Measurements from ENCODE around the gene CLSTN1.

The CLSTN1 gene

DNA sequence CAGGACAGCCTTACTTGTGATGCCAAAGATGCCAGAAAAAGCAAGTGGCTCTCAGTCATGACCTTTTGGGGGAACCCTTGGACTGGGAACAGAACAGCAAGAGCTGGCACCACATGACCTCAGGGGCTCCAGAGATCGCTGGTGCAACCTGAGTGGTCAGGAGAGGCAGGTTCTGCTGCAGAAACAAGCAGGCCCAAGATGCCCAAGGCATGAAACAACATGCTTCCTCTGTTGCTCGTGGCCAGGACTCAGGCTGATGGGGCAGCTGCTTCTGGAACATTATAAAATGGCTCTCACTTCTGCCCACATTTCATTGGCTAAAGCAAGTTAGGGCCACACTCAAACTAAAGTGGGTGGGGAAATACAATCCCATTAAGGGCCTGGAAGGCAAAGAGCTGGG is 17.7 kb upstream of the CLSTN1 start:
- H2AFZ ChIP-seq (ENCODE audit: low read length) = no peak overlapping the region

DNA sequence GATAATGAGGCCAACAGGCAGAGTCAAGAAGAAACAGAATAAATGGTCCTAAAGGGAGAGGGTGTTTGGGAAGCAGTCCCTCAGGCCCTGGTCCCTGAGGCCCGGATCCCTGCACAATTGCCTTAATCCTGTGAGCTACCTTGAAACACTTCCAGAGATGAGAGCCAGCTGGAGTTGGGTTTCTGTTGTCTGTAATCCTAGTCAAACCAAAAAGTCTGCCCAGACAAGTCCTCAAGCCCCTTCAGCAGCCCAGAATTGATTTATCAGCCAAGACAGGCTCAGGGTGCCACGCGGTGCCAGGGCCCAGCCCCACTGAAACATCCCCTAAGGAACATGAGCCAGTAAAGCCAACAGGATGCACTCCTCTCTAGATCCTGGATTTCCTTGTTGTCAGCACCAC is 16.4 kb upstream of the CLSTN1 start:
- H3K18ac ChIP-seq (ENCODE audit: low read length) = no peak overlapping the region
- no peak overlapping the region for H2BK15ac ChIP-seq (ENCODE audit: low read length)
- no peak overlapping the region for H2BK12ac ChIP-seq (ENCODE audit: low read length)
- peaks cover 10 to 13% of the 10 kb centered on the region in 2 donors for H3K4me1 ChIP-seq (ENCODE audit: control insufficient read depth in 2 of 2, insufficient read depth in 1 of 2, low read depth in 1 of 2, low read length in 2 of 2)
- no peak overlapping the region for H2BK5ac ChIP-seq (ENCODE audit: low read length)
- H2BK120ac ChIP-seq (ENCODE audit: low read depth, low read length) = no peak overlapping the region
- no peak overlapping the region for H2AK5ac ChIP-seq (ENCODE audit: low read depth, low read length)
- H3K14ac ChIP-seq (ENCODE audit: low read length) = no peak overlapping the region
- H3K36me3 ChIP-seq (replicated peaks in 1 of 2; ENCODE audit: control insufficient read depth in 2 of 2, insufficient read depth in 2 of 2, low read length in 2 of 2) = no peaks in the 10 kb centered on the region
- no peak overlapping the region for H3K4me2 ChIP-seq (ENCODE audit: insufficient read depth, low read length, poor library complexity, severe bottlenecking)
- H3K79me1 ChIP-seq (ENCODE audit: low read depth, low read length) = peaks cover 2% of the 10 kb centered on the region
- no peak overlapping the region for H4K91ac ChIP-seq (ENCODE audit: low read depth, low read length, poor library complexity)
- no peak overlapping the region for H3K4ac ChIP-seq (ENCODE audit: low read length)
- DNase-seq (ENCODE audit: low spot score) = no peak
- no peak overlapping the region for H4K8ac ChIP-seq (ENCODE audit: low read depth, low read length)
- H3K23ac ChIP-seq (ENCODE audit: low read depth, low read length, poor library complexity) = no peak overlapping the region
- H3K9me3 ChIP-seq (replicated peaks in 1 of 2; ENCODE audit: control insufficient read depth in 2 of 2, insufficient read depth in 1 of 2, low read depth in 1 of 2, low read length in 2 of 2) = no peaks in the 10 kb centered on the region
- no peaks in the 10 kb centered on the region for H3K27me3 ChIP-seq (ENCODE audit: control insufficient read depth in 3 of 3, insufficient read depth in 3 of 3, low read depth in 1 of 3, low read length in 3 of 3)
- no CpG with 5 or more reads among the region's 3 CpGs for WGBS, 2 donors (ENCODE audit: extremely low coverage in 2 of 2, insufficient read length in 2 of 2, insufficient replicate concordance in 1 of 2)
- no peak overlapping the region for H3K27ac ChIP-seq (replicated peaks; ENCODE audit: low read length)
- no peak overlapping the region for H3K9ac ChIP-seq (ENCODE audit: low read depth, low read length, poor library complexity)
- no peak overlapping the region for H2AFZ ChIP-seq (ENCODE audit: low read length)
- no peak overlapping the region for H3K4me3 ChIP-seq (ENCODE audit: low read length in 2 of 2)

More for the DNA sequence above, 17.7 kb upstream of the CLSTN1 start:
- H3K27ac ChIP-seq (replicated peaks; ENCODE audit: low read length) = no peak overlapping the region
- H3K79me1 ChIP-seq (ENCODE audit: low read depth, low read length) = no peaks in the 10 kb centered on the region
- H2BK5ac ChIP-seq (ENCODE audit: low read length) = no peak overlapping the region
- H3K18ac ChIP-seq (ENCODE audit: low read length) = no peak overlapping the region
- no peak overlapping the region for H2BK120ac ChIP-seq (ENCODE audit: low read depth, low read length)
- no peak overlapping the region for H2BK12ac ChIP-seq (ENCODE audit: low read length)
- H3K4me2 ChIP-seq (ENCODE audit: insufficient read depth, low read length, poor library complexity, severe bottlenecking) = no peak overlapping the region
- H3K9ac ChIP-seq (ENCODE audit: low read depth, low read length, poor library complexity) = no peak overlapping the region
- H4K8ac ChIP-seq (ENCODE audit: low read depth, low read length) = no peak overlapping the region
- peak overlapping the region; percentile 23 for H4K91ac ChIP-seq (ENCODE audit: low read depth, low read length, poor library complexity)
- peak overlapping the region; percentile 50 for H2AK5ac ChIP-seq (ENCODE audit: low read depth, low read length)
- no peaks in the 10 kb centered on the region for H3K9me3 ChIP-seq (replicated peaks in 1 of 2; ENCODE audit: control insufficient read depth in 2 of 2, insufficient read depth in 1 of 2, low read depth in 1 of 2, low read length in 2 of 2)
- peak overlapping the region; percentile 32 for H3K23ac ChIP-seq (ENCODE audit: low read depth, low read length, poor library complexity)
- peaks cover 0 to 5% of the 10 kb centered on the region in 2 donors for H3K4me1 ChIP-seq (ENCODE audit: control insufficient read depth in 2 of 2, insufficient read depth in 1 of 2, low read depth in 1 of 2, low read length in 2 of 2)
- H2BK15ac ChIP-seq (ENCODE audit: low read length) = no peak overlapping the region
- WGBS, 2 donors (ENCODE audit: extremely low coverage in 2 of 2, insufficient read length in 2 of 2, insufficient replicate concordance in 1 of 2) = no CpG with 5 or more reads among the region's 2 CpGs
- no peak overlapping the region for H3K14ac ChIP-seq (ENCODE audit: low read length)
- no peak overlapping the region for H3K4ac ChIP-seq (ENCODE audit: low read length)
- H3K4me3 ChIP-seq (ENCODE audit: low read length in 2 of 2) = no peak overlapping the region
- no peaks in the 10 kb centered on the region for H3K27me3 ChIP-seq (ENCODE audit: control insufficient read depth in 3 of 3, insufficient read depth in 3 of 3, low read depth in 1 of 3, low read length in 3 of 3)
- DNase-seq (ENCODE audit: low spot score) = no peak
- H3K36me3 ChIP-seq (replicated peaks in 1 of 2; ENCODE audit: control insufficient read depth in 2 of 2, insufficient read depth in 2 of 2, low read length in 2 of 2) = no peaks in the 10 kb centered on the region

DNA sequence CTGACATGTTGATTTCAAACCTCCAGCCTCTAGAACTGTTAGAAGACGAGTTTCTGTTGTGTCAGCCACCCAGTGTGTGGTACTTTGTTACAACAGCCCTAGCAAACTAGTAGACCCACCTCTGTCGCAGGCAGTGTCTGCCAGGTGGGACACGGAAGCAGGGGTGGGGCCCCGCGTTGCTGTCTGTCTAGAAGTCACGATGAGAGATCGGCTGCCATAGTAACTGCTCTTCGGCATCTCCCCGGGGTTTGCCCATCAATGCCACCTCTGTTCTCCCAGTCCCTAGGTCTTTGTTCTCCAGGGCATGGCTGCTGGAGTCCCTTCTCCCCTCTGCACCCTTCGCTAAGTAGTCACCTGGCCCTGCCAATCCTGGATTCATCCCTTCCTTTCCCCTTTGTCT is 15.2 kb upstream of the CLSTN1 start:
- Histone ChIP-seq H3K23ac (ENCODE audit: low read depth, low read length, poor library complexity) (no peak overlapping the region), H3K36me3 (replicated peaks in 1 of 2; ENCODE audit: control insufficient read depth in 2 of 2, insufficient read depth in 2 of 2, low read length in 2 of 2) (no peaks in the 10 kb centered on the region), H3K9ac (ENCODE audit: low read depth, low read length, poor library complexity) (no peak overlapping the region), H2BK12ac (ENCODE audit: low read length) (no peak overlapping the region), H3K4me2 (ENCODE audit: insufficient read depth, low read length, poor library complexity, severe bottlenecking) (no peak overlapping the region), H2BK120ac (ENCODE audit: low read depth, low read length) (no peak overlapping the region), H3K14ac (ENCODE audit: low read length) (peak overlapping the region; percentile 14), H2BK5ac (ENCODE audit: low read length) (no peak overlapping the region), H2AFZ (ENCODE audit: low read length) (no peak overlapping the region), H4K91ac (ENCODE audit: low read depth, low read length, poor library complexity) (no peak overlapping the region), H3K18ac (ENCODE audit: low read length) (peak overlapping the region; percentile 74), H2BK15ac (ENCODE audit: low read length) (no peak overlapping the region), H2AK5ac (ENCODE audit: low read depth, low read length) (peak overlapping the region; percentile 27), H3K4ac (ENCODE audit: low read length) (no peak overlapping the region), H3K27me3 (ENCODE audit: control insufficient read depth in 3 of 3, insufficient read depth in 3 of 3, low read depth in 1 of 3, low read length in 3 of 3) (no peaks in the 10 kb centered on the region), H3K4me1 (ENCODE audit: control insufficient read depth in 2 of 2, insufficient read depth in 1 of 2, low read depth in 1 of 2, low read length in 2 of 2) (peaks cover 11 to 14% of the 10 kb centered on the region in 2 donors), H3K4me3 (ENCODE audit: low read length in 2 of 2) (no peak overlapping the region), H3K27ac (replicated peaks; ENCODE audit: low read length) (no peak overlapping the region), H3K9me3 (replicated peaks in 1 of 2; ENCODE audit: control insufficient read depth in 2 of 2, insufficient read depth in 1 of 2, low read depth in 1 of 2, low read length in 2 of 2) (no peaks in the 10 kb centered on the region), H3K79me1 (ENCODE audit: low read depth, low read length) (peaks cover 2% of the 10 kb centered on the region), H4K8ac (ENCODE audit: low read depth, low read length) (no peak overlapping the region)
- WGBS, 2 donors (ENCODE audit: extremely low coverage in 2 of 2, insufficient read length in 2 of 2, insufficient replicate concordance in 1 of 2) = no CpG with 5 or more reads among the region's 10 CpGs
- no peak for DNase-seq (ENCODE audit: low spot score)

- no peak overlapping the region for H3K4me2 ChIP-seq (ENCODE audit: insufficient read depth, low read length, poor library complexity, severe bottlenecking)
- H2AFZ ChIP-seq (ENCODE audit: low read length) = peak overlapping the region; percentile 93
- peak overlapping the region; percentile 98 for H2BK12ac ChIP-seq (ENCODE audit: low read length)
- no peaks in the 10 kb centered on the region for H3K27me3 ChIP-seq (ENCODE audit: control insufficient read depth in 3 of 3, insufficient read depth in 3 of 3, low read depth in 1 of 3, low read length in 3 of 3)
- peak overlapping the region; percentile 39 for H3K14ac ChIP-seq (ENCODE audit: low read length)
- no peak overlapping the region for H4K91ac ChIP-seq (ENCODE audit: low read depth, low read length, poor library complexity)
- peaks cover 2% of the 10 kb centered on the region for H3K79me1 ChIP-seq (ENCODE audit: low read depth, low read length)
- H3K36me3 ChIP-seq (replicated peaks in 1 of 2; ENCODE audit: control insufficient read depth in 2 of 2, insufficient read depth in 2 of 2, low read length in 2 of 2) = no peaks in the 10 kb centered on the region
- H3K4me1 ChIP-seq (ENCODE audit: control insufficient read depth in 2 of 2, insufficient read depth in 1 of 2, low read depth in 1 of 2, low read length in 2 of 2) = peaks cover 11% of the 10 kb centered on the region in 2 donors
- no peaks in the 10 kb centered on the region for H3K9me3 ChIP-seq (replicated peaks in 1 of 2; ENCODE audit: control insufficient read depth in 2 of 2, insufficient read depth in 1 of 2, low read depth in 1 of 2, low read length in 2 of 2)
- DNase-seq (ENCODE audit: low spot score) = no peak
- no peak overlapping the region for H3K23ac ChIP-seq (ENCODE audit: low read depth, low read length, poor library complexity)
- no peak overlapping the region for H3K27ac ChIP-seq (replicated peaks; ENCODE audit: low read length)
- no CpG with 5 or more reads among the region's 5 CpGs for WGBS, 2 donors (ENCODE audit: extremely low coverage in 2 of 2, insufficient read length in 2 of 2, insufficient replicate concordance in 1 of 2)
- H2AK5ac ChIP-seq (ENCODE audit: low read depth, low read length) = no peak overlapping the region
- H3K4me3 ChIP-seq (ENCODE audit: low read length in 2 of 2) = no peak overlapping the region
- H3K9ac ChIP-seq (ENCODE audit: low read depth, low read length, poor library complexity) = peak overlapping the region; percentile 82
- H3K4ac ChIP-seq (ENCODE audit: low read length) = peak overlapping the region; percentile 70
- no peak overlapping the region for H2BK5ac ChIP-seq (ENCODE audit: low read length)
- H2BK120ac ChIP-seq (ENCODE audit: low read depth, low read length) = peak overlapping the region; percentile 64
- peak overlapping the region; percentile 97 for H3K18ac ChIP-seq (ENCODE audit: low read length)
- no peak overlapping the region for H4K8ac ChIP-seq (ENCODE audit: low read depth, low read length)
- peak overlapping the region; percentile 96 for H2BK15ac ChIP-seq (ENCODE audit: low read length)
Observed at GRCh38 chr1:9836632-9836960, 12.8 kb upstream of the CLSTN1 start.

All from neuronal stem cell (in vitro differentiated cells).